ENCODE measurements around the gene LAMTOR2.
"Not testable (repeated sequence)": the region's sequence is repeated elsewhere in the genome, so short reads cannot be mapped to it uniquely, and the experiment has no call there.

The LAMTOR2 gene

DNA sequence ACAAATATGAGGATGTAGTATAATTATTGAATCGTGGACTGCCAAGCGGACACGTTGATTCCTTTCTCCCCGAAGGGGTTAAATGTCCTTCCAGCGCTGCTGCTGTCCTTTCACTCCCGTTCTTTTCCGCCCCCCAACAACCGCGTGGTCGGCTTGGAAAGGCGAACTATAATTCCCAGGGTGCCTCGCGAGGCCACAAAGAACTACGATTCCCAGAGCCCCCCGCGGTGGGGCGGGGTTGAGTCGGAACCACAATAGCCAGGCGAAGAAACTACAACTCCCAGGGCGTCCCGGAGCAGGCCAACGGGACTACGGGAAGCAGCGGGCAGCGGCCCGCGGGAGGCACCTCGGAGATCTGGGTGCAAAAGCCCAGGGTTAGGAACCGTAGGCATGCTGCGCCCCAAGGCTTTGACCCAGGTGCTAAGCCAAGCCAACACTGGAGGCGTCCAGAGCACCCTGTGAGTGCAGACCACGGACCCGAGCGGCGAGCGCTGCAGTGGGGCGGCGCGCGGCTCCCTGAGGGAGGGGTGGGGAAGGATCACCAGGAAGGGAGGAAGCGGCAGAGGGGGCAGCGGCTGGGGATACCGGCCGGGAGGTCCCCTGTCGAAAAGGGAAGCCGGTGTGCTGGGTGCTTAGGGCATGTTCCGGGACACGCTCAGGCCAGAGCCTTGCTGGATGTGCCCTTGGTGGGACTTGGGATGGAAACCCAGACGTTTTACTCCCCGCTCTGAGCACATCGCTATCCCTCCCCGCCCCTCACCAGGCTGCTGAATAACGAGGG, at the start of gene LAMTOR2:
TSS of gene LAMTOR2 (plus strand) at position 283 of the 781 bp plus-strand sequence. CDS start at position 391, 108 bp downstream.
- DNase-seq: peak; percentile 99

DNA sequence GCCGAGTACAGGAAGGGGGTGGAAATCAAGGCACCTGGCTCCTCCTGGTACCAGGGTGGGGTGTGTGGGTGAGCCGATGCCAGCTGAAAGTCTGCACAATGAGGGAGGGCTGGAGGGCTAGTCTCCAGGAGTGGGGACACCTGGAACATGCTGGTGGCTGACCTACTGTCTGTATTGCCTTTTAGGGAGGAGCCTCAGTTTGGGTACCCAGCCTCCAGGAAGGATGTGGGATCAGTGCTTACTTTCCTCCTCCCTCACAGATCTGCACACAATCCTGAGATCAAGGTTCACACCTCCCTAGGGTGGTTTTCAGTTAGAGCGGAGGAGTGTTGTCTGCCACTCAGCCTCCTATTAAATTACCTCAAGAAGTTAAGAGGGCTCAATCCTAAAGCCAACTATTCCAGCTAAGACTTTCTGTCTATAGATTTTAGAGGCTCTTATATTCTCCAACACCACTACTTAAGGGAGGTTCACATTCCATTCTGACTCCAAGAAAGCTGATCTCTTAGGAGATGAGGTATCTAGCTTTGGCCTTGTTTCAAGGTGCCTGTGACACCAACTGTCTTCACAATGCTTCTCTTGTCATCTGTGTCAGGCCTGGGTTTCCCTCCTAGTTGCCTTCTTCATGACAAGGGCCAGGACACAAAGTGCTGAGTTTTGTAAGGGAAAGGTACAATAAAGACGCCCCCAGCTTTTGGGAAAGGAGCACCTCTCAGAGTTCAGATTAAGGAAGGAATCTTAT, 49.6 kb upstream of the LAMTOR2 start:
- DNase-seq: peak; percentile 67

GRCh38 chr1:156006666-156007376, 47.8 kb upstream of the LAMTOR2 start:
- DNase-seq: no peak

GRCh38 chr1:156009404-156009803, 45.2 kb upstream of the LAMTOR2 start:
- no peak for DNase-seq

DNA sequence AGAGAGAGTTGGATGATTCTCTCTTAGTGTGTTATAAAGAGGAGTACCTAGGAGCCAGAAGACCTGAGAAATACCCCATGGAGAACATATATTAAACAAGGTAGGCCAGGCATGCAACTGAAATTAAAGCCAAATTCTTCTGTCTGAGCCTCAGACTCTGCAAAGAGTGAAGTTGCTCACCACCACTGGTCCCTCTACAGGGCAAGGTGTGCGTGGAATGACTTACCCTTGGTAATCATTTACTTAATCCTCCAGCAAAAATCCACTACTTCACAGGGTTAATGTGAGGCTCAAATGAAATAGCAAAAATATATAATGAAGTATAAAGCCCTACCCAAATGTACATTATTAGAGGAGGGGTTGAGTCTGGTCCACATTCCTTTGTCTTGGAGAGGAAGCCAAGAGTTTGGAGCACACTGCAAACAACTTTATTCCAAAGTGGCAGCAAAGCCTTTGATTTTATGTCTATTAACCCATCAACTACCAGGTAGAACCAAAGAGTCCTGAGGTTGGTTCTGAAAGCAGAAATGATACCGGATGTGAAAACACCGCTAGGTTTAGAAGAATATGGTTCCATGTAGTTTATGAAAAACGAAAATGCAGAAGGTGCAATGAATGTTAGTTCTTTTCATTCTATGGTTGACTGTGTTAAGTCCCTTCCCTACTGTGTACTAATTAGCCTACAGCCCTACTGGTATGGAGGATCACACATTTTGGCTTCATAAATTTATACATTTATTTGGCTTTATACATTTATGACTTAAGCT, 42.3 kb upstream of the LAMTOR2 start:
- DNase-seq: no peak

- no peak for DNase-seq
These were observed 39.8 kb upstream of the LAMTOR2 start for GRCh38 chr1:156014829-156015228.

DNA sequence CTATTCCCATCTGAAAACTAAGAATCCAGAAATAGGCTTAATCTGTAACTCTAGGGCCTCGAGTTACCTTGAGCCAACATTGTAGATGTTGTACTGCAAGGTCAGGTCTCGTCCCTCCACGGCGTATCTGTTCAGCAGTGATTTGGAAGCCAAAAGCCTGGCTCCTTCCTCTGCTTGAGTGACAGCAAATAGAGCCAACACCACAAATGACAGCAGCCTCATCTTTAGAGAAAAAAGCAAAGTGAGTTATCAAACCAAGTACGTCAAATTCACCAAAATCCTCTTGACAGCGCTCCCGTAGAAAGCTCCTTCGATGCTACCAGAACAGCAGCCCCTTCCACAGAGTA, 34.7 kb upstream of the LAMTOR2 start:
- DNase-seq: no peak

- peak; percentile 94 for DNase-seq
These were observed 34.1 kb upstream of the LAMTOR2 start, which contains the start of gene SSR2 for GRCh38 chr1:156020293-156021092. TSS of gene SSR2 (minus strand) at chr1:156020951. CDS start at chr1:156020167, 784 bp downstream.

DNA sequence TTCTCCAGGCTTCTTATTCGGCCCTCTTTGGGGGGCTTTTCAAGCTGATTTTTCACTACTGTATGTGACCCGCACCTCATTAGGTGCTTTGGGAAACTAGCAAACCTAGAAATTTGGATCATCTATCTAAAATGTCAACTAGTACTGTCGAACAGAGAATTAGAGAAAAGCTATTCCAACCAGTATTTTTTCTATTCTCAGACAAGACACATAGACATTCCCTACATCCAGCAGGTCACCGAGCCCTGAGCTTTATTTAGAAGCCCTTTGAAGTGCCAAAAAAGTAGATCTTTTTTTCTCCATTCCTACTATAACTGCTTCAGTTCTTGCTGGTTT, 33.5 kb upstream of the LAMTOR2 start:
- no peak for DNase-seq

- no peak for DNase-seq
These were observed 32.6 kb upstream of the LAMTOR2 start for GRCh38 chr1:156021954-156022353.

- DNase-seq: no peak
These were observed 29.8 kb upstream of the LAMTOR2 start for GRCh38 chr1:156024801-156025200.

GRCh38 chr1:156025876-156026275, 28.7 kb upstream of the LAMTOR2 start:
- peak; percentile 66 for DNase-seq

DNA sequence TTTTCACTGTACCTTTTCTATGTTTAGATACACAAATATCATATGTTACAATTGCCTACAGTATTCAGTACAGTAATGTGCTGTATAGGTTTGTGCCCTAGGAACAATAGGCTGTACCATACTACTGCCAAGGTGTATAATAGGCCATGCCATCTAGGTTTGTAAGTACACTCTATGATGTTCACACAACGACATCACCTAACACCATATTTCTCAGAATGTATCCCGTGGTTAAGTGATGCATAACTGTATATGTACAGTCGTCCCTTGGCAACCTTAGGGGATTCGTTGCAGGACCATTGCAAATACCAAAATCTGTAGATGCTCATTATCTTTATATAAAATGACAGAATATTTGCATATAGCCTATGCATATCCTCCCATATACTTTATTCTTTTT, 28.0 kb upstream of the LAMTOR2 start:
- no peak for DNase-seq

DNA sequence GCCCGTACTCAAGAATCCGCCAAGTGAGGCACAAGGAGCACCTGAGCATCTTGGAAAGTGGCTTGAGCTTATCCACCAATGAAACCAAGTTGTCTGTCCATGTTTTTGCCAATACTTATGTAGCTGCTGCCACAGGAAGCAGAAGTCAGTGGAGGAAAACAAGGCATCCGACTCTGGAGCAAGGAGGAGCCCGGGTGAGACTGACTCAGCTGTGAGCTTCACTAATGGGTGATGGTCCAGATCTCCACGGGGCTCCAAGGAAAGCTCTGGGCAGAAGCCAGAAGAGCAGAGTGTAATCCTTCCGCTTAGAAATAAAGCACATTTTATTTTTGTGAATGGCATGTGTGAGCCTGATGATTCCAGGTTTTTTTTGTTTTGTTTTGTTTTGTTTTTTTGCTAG, 21.6 kb upstream of the LAMTOR2 start:
- no peak for DNase-seq

DNA sequence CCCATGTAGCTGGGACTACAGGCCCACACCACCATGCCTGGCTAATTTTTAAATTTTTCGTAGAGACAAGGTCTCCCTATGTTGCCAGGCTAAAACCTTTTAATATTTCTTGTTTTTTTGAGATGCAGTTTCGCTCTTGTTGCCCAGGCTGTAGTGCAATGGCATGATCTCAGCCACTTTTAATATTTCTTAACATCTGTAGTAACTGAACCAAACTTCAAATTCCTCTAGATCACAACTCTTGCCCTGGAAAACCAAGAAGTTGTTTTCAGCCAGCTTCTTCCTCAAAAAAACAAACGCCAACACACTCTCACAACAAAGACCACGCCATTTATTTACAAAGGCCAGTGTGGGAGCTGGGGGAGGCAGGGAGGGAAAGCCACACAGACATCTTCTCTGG, 19.6 kb upstream of the LAMTOR2 start:
- not testable (repeated sequence) for DNase-seq

GRCh38 chr1:156042828-156043227, 11.8 kb upstream of the LAMTOR2 start:
- DNase-seq: no peak

DNA sequence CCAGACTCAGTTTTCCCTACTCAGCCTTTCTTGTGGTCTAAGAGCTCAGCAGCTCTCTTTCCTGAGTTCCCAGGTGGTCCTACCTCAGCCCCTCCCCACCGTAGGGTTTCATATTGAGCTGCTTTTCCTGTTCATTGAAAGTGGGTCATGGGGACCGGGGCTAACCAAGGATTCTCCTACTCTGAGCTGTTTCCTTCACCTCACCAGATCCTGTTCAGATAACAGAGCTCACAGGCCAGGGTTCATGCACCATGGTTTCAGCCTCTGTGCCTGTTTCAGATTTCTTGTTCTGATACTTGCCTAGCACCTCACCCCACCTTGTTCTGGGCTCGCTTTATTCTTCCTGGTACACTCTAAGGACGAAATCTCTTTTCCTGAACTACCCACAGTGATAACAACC, 9.5 kb upstream of the LAMTOR2 start:
- no peak for DNase-seq

DNA sequence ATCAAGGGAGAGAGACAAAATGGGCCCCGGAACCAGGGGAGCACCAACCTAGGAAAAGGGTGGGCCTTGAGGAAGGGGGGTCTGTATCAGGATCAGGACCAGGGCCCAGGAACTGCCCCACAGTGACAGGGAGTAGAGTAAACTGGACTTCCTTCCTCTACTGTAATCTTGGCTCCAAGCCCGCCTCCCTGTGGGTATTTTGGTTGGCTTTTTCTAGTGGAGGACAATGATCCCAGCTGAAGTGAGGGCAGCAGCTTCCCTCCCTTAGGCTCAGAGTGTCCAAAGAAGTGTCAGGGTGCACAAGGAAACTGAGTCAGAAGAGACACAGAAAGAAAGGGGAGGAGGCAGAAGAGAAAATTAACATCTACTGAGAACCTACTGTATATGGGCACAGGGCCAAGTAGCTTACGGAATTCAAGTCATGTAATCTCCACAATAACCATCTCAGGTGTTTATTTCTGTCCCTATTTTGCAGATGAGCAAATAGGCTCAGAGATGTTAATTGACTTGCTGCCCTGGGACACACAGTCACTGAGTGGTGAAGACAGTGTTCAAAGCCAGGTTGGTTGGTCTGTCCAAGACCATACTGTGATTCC, 5.8 kb upstream of the LAMTOR2 start:
- DNase-seq: no peak

- DNase-seq: no peak
These were observed 4.2 kb upstream of the LAMTOR2 start for GRCh38 chr1:156050376-156050775.

GRCh38 chr1:156051011-156051725, 3.4 kb upstream of the LAMTOR2 start:
- DNase-seq: no peak

Data from activated effector memory CD4-positive, alpha-beta T cell treated with anti-CD3 and anti-CD28 coated beads, Interleukin-2, amount 50 U/mL, for 16 hours (primary cell).